ENCODE measurements around the gene SGO2.
A peak's percentile ranks its signal among the peaks of the same experiment; 100 is the strongest.
"Not testable (repeated sequence)": the region's sequence is repeated elsewhere in the genome, so short reads cannot be mapped to it uniquely, and the experiment has no call there.

Gene SGO2

DNA sequence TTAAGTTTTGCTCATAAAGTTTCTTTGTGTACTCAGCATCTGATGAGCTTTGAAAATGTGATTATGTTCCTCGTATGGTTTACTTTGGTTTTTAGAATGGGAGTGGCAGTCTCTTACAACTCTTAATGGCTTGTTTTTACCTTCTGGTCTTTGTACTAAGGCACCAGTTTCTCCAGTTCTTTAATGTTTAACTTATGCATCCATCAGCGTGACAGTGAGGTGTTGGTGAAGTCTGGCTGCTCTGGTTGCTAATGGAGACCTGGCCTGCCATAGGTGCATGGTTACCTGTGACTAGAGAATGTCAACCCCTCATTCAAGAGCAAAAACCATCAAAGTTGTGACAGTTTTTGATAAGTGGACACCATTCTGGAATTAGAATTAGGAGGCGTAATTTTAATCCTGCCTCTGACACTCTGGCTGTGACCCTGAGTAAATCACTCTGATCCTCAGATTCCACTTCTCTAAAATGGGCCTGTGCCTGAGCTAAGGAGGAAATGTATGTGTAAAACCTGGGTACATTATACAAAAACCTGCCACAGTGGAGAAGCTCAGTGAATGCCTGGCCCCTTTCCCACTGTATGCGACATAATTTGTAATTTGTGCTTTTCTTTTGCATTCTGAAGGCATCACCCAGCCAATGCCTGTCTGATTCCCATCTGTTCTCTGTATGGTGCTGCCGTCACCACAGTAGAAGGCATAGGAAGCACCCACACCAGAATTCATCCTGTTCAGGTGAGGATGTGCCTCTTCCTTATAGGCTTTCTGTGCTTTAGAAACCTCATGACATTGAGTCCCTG, 71.0 kb downstream of the SGO2 start:
- no peak for DNase-seq

- no peak for DNase-seq
Observed at GRCh38 chr2:200599206-200599605, 73.2 kb downstream of the SGO2 start.

- no peak for DNase-seq
Observed at GRCh38 chr2:200600549-200601225, 74.7 kb downstream of the SGO2 start.

- DNase-seq = no peak
Observed at GRCh38 chr2:200602584-200602983, 76.6 kb downstream of the SGO2 start.

DNA sequence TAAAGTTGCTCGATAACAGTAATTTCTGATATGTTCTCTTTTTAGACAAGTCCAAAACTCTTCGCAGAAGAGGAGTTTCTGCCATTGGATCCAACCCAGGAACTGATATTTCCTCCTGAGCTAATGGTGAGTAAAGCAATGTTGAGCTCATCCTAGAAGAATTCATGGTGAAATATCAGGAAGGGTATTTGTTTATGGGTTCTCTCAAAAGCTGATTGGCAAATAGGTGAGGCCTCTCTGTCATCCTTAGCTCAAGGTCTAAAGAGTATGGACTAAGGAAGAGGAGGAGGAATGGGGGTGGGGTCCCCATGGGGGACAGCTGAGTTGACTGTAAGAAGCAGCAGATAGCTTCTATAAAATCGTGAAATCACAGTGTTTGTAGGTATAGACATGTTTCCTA, 78.0 kb downstream of the SGO2 start:
- DNase-seq = peak; percentile 56

GRCh38 chr2:200604571-200605255, 78.7 kb downstream of the SGO2 start:
- no peak for DNase-seq

DNA sequence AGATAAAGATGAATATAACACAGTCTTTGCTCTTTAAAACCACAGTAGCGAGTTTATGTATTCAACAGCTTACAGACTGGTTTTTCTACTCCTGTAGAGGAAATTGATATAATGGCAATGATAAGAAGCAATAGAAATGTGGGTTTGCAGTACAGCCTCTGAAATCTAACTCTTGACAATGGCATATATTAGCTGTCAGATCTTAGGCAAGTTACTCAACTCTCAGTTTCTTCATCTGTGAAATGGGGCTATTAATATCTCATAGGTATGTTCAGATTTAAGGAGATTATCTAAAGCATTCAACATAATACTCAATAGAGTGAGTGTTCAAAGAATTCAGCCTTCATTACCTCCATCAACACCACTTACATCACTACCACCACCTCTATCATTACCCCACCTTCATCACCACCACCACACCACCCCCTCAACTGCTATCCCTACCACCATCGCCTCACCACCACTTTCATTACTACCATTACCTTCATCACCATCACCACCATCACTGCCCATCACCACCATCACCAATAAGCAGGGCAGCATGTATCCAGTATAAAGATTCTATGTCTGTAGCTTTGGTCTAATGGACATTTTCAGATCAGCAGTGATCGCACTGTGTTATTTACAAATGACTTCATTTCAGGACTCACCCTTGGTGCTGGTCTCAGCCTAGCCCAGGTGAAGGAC, 82.5 kb downstream of the SGO2 start:
- no peak for DNase-seq

DNA sequence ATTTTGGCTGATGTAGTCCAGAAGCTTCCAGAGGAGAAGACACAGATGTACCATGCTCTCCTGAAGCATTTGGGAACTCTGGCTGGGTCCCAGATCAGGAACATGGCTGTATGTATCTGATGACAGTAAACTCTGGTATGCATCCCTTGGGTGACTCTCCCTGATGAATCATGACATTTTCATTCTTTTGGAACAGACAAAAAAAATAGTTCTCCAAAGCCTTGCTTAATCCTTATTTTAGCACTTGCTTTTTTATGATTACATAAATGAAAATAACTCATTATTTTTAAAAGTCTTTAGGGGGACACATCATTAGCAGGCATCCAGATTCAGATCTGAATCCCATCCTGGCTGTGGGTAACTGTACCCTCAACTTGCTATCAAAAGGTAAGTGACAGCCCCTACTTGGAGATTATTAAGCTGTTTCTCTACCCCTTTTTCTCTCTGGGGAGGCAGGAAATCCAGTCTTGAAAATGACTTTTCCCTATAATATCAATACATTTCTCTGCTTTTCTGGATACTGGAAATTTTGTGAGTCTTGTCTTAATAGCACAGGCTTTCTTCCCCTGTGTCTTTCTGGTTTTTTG, 83.1 kb downstream of the SGO2 start:
- peak; percentile 94 for DNase-seq

GRCh38 chr2:200610217-200610616, 84.2 kb downstream of the SGO2 start:
- DNase-seq = not testable (repeated sequence)

- no peak for DNase-seq
Observed at GRCh38 chr2:200613692-200614091, 87.7 kb downstream of the SGO2 start.

DNA sequence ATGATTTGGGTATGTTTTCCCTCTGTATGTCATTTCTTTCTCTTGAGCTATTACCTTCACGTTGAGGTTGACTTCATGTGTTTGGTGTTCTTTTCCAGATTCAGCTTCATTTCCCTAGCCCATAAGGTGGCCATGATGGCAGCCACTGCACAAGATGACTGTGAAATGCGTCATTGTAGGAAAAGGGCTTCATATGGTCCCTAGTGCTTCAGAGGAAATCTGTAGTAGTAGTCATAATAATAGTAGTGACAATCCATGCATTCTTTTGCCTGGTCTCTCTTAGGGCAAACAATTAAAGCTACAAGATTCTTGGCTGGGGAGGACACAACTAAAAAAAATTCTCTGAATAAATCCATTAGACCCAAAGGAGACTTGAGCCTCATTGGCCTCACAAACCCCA, 88.2 kb downstream of the SGO2 start:
- peak; percentile 71 for DNase-seq

GRCh38 chr2:200615247-200615646, 89.2 kb downstream of the SGO2 start:
- DNase-seq = peak; percentile 84

GRCh38 chr2:200616193-200616592, 90.2 kb downstream of the SGO2 start:
- no peak for DNase-seq

DNA sequence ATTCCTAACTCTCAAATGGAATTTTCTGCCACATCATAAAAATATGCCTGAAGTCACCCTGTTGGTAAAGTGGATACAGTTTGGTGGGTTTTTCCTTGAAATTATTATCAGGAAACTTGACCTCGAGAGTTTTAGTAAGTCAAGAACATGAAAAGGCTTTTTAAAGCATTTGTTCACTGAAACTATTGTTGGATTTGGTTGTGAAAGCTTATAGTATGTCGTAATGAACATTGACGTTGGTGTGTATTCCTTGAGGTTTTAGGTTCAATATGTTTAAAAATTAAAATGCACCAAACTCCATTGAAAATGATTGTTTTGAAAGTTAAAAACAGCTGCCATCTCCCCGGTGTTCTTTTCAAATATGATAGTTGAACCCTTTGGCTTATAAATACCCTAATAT, 90.6 kb downstream of the SGO2 start:
- no peak for DNase-seq

DNA sequence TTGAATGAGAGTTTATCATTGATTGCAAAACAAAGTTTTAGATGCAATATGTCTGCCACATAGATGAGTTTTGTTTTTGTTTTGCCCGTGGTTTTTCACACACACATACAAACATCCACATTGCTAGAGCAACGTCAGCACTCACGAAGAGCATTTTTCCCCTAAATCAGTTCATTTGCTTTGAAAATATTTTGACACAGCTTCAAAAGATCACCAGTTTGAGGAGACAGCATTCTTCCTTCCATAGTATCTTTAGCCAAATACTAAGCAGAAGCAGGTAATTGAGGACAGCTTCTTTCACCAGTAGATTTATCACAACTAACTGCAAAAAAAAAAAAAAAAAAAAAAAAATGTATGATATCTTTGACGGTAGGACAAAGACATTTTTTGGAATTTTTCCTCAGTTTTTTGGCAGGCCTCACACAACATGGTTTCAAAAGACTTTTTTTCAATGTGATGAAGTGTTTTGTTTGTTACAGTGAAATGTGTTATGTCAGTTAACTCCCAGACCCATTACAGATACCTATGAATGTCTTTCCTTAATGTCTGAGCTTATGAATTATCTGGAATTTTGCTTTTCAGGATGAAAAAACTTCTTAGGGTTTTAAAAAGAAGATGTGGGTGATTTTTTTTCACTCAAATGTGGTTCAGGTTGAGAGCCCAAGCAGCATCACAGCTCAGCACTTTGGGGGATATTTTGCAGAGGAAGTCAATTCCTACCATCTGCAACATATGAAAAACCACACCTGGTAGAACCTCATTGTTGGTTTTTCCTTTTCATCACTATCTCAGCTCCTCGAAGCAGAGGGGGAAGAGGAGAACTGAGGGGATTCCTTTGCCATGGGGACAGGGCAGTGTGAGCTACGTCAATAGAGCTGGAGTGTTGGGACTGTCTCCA, 91.4 kb downstream of the SGO2 start:
- no peak for DNase-seq

DNA sequence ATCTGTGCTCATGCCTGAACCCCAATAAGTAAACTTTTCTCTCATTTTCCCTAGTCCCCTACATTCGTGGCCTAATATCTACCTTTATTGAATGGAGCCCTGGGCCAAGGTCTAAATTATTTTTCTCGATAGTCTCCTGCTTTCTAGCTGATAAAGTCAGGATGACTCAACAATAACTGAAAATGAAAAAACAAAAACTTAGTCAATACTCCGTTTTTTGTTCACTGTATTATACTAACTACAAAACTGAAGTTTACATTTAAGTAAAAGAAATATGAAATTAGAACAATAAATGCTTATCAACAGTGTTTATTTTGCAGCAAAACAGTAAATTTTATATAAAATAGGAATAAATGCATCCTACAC, 92.0 kb downstream of the SGO2 start:
- no peak for DNase-seq

GRCh38 chr2:200618590-200619021, 92.6 kb downstream of the SGO2 start:
- DNase-seq = peak; percentile 87

GRCh38 chr2:200619279-200619678, 93.3 kb downstream of the SGO2 start:
- DNase-seq = peak; percentile 43

- no peak for DNase-seq
Observed at GRCh38 chr2:200620606-200621390, 94.8 kb downstream of the SGO2 start.

- no peak for DNase-seq
Observed at GRCh38 chr2:200622106-200622505, 96.1 kb downstream of the SGO2 start.

DNA sequence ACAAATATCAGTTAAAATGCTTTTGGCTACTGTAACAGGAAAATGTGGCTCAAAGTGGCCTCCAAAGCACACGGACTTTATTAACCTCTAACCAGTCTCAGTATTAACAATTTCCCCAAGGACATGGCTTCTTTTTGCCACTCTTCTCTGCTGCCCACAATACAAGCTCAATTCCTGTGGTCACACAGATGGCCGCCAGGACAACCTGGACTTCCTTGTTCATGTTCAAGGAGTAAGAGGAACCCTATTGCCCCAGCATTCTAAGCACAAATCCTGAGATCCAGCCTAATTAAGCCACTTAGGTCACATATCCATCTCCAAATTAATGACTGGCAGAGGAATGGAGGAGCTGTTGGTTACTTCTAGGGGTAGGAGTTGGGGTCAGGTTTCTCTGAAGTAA, 98.0 kb downstream of the SGO2 start:
- no peak for DNase-seq

Measured in fibroblast of skin of scalp (primary cell).